PC-9 (cell line): ENCODE data around the gene RETREG2.

Experiments used
- CTCF ChIP-seq: fragments of 200-600 bp; sonication (generic); conservative IDR thresholded peaks from 2 replicates; pipeline ENCODE4 v1.6.1; 2017; ENCODE audit warnings: mixed run types, antibody characterized with exemption, mild to moderate bottlenecking, moderate library complexity
- EZH2 ChIP-seq: fragments of 200-600 bp; sonication (generic); IDR thresholded peaks from 2 replicates; pipeline ENCODE4 v1.8.0; 2017; ENCODE audit warnings: antibody characterized with exemption, low read depth

- TF ChIP-seq CTCF (no peak), EZH2 (no peak)
Measured at GRCh38 chr2:219216535-219216915, 38.5 kb downstream of the RETREG2 start.
